Ishikawa (cell line): Measurements from ENCODE around the gene KCNE3.

ENCODE experiments used
- CEBPB ChIP-seq: IDR thresholded peaks from 2 replicates; pipeline ENCODE4 v1.6.1; 2012
- CREB1 ChIP-seq: IDR thresholded peaks from 2 replicates; pipeline ENCODE4 v1.6.1; 2012; ENCODE audit warnings: low read depth
- EGR1 ChIP-seq: IDR thresholded peaks from 2 replicates; pipeline ENCODE4 v1.6.1; 2012
- EP300 ChIP-seq: IDR thresholded peaks from 2 replicates; pipeline ENCODE4 v1.6.1; 2012; ENCODE audit warnings: borderline replicate concordance
- FOXM1 ChIP-seq: IDR thresholded peaks from 2 replicates; pipeline ENCODE4 v1.6.1; 2012; ENCODE audit warnings: low read depth, borderline replicate concordance
- MAX ChIP-seq: IDR thresholded peaks from 2 replicates; pipeline ENCODE4 v1.6.1; 2012
- NFIC ChIP-seq: IDR thresholded peaks from 2 replicates; pipeline ENCODE4 v1.6.1; 2012
- RAD21 ChIP-seq: IDR thresholded peaks from 2 replicates; pipeline ENCODE4 v1.6.1; 2012; ENCODE audit warnings: low read depth
- REST ChIP-seq: IDR thresholded peaks from 2 replicates; pipeline ENCODE4 v1.6.1; 2012; ENCODE audit warnings: low read depth, mild to moderate bottlenecking
- TAF1 ChIP-seq: IDR thresholded peaks from 2 replicates; pipeline ENCODE4 v1.6.1; 2012; ENCODE audit warnings: low read depth, mild to moderate bottlenecking
- TCF12 ChIP-seq: IDR thresholded peaks from 2 replicates; pipeline ENCODE4 v1.6.1; 2012; ENCODE audit warnings: low read depth
- TEAD4 ChIP-seq: IDR thresholded peaks from 2 replicates; pipeline ENCODE4 v1.6.1; 2012
- USF1 ChIP-seq: IDR thresholded peaks from 2 replicates; pipeline ENCODE4 v1.6.1; 2012
- YY1 ChIP-seq: IDR thresholded peaks from 2 replicates; pipeline ENCODE4 v1.6.1; 2012; ENCODE audit warnings: low read depth
- ZBTB7A ChIP-seq: IDR thresholded peaks from 2 replicates; pipeline ENCODE4 v1.6.1; 2012; ENCODE audit warnings: low read depth

KCNE3 gene

GRCh38 chr11:74492084-74492483, 24.7 kb upstream of the KCNE3 start:
- TF ChIP-seq TEAD4: no peak
- TF ChIP-seq REST: no peak
- TF ChIP-seq YY1: no peak
- TF ChIP-seq CREB1: no peak
- no peak for TF ChIP-seq EP300
- no peak for TF ChIP-seq TCF12
- TF ChIP-seq RAD21: no peak
- TF ChIP-seq FOXM1: no peak
- TF ChIP-seq MAX: no peak
- TF ChIP-seq CEBPB: no peak
- TF ChIP-seq USF1: no peak
- TF ChIP-seq ZBTB7A: no peak
- no peak for TF ChIP-seq EGR1
- TF ChIP-seq NFIC: no peak
- TF ChIP-seq TAF1: no peak

- TF ChIP-seq REST: no peak
- TF ChIP-seq TCF12: no peak
- TF ChIP-seq TEAD4: no peak
- no peak for TF ChIP-seq NFIC
- no peak for TF ChIP-seq ZBTB7A
- no peak for TF ChIP-seq MAX
- TF ChIP-seq CEBPB: no peak
- TF ChIP-seq FOXM1: no peak
- no peak for TF ChIP-seq YY1
- no peak for TF ChIP-seq USF1
- TF ChIP-seq TAF1: no peak
- TF ChIP-seq EP300: no peak
- TF ChIP-seq EGR1: no peak
- no peak for TF ChIP-seq RAD21
Observed at GRCh38 chr11:74490941-74491340, 23.6 kb upstream of the KCNE3 start.

- TF ChIP-seq MAX (no peak), TCF12 (no peak), RAD21 (no peak), CEBPB (no peak), USF1 (no peak), ZBTB7A (no peak), NFIC (no peak), FOXM1 (no peak), EP300 (no peak), TAF1 (no peak), YY1 (no peak), EGR1 (no peak), TEAD4 (no peak)
Observed at GRCh38 chr11:74487875-74488274, 20.5 kb upstream of the KCNE3 start.

GRCh38 chr11:74485868-74486267, 18.5 kb upstream of the KCNE3 start:
- TF ChIP-seq CEBPB (no peak), YY1 (no peak), TEAD4 (no peak), USF1 (no peak), NFIC (no peak), RAD21 (no peak), REST (no peak), TCF12 (no peak), EP300 (no peak)
